H9 (cell line): ENCODE data around the gene PRRC1. TPM values are rescaled to one million over a fixed set of nuclear protein-coding genes. Genes with fewer than 3 reads are reported as not detected.

ENCODE experiments used
- DNase-seq: peaks from one replicate; pipeline ENCODE4 v3.0.0-alpha.2; 2017
- H2AFZ ChIP-seq: one replicate; pipeline ENCODE4 v1.6.1; 2013; ENCODE audit warnings: mild to moderate bottlenecking, low read length, control low read depth, moderate library complexity
- H2AK5ac ChIP-seq: 2 replicates; pipeline ENCODE4 v1.6.1; 2013; ENCODE audit warnings: low read length, control low read depth, mixed read lengths; ENCODE audit not compliant: insufficient read length
- H2BK120ac ChIP-seq: one replicate; pipeline ENCODE4 v1.6.1; 2013; ENCODE audit warnings: low read depth, mild to moderate bottlenecking, low read length, control low read depth, inconsistent platforms; ENCODE audit not compliant: poor library complexity, severe bottlenecking
- H2BK12ac ChIP-seq: 2 replicates; pipeline ENCODE4 v1.6.1; 2013; ENCODE audit warnings: low read length, control low read depth, mixed read lengths, low read depth; ENCODE audit not compliant: insufficient read length
- H2BK15ac ChIP-seq: 2 replicates; pipeline ENCODE4 v1.6.1; 2013; ENCODE audit warnings: low read depth, low read length, control low read depth
- H2BK20ac ChIP-seq: one replicate; pipeline ENCODE4 v1.6.1; 2013; ENCODE audit warnings: low read depth, mild to moderate bottlenecking, low read length, control low read depth, inconsistent platforms; ENCODE audit not compliant: poor library complexity, severe bottlenecking
- H2BK5ac ChIP-seq: 2 replicates; pipeline ENCODE4 v1.6.1; 2013; ENCODE audit warnings: low read length, control low read depth, mixed read lengths; ENCODE audit not compliant: insufficient read length
- H3K14ac ChIP-seq: 2 replicates; pipeline ENCODE4 v1.6.1; 2013; ENCODE audit warnings: low read length, control low read depth; ENCODE audit not compliant: insufficient read depth
- H3K18ac ChIP-seq: 2 replicates; pipeline ENCODE4 v1.6.1; 2013; ENCODE audit warnings: low read depth, mild to moderate bottlenecking, mixed read lengths, low read length, control low read depth; ENCODE audit not compliant: insufficient read length
- H3K23ac ChIP-seq: 2 replicates; pipeline ENCODE4 v1.6.1; 2013; ENCODE audit warnings: low read length, control low read depth, mixed read lengths, low read depth; ENCODE audit not compliant: insufficient read length
- H3K23me2 ChIP-seq: 2 replicates; pipeline ENCODE4 v1.6.1; 2013; ENCODE audit warnings: low read depth, mild to moderate bottlenecking, mixed read lengths, low read length, control low read depth; ENCODE audit not compliant: insufficient read length, poor library complexity, severe bottlenecking
- H3K27ac ChIP-seq: 2 replicates; pipeline ENCODE4 v1.5.1; 2013; ENCODE audit warnings: low read length, control low read depth, mixed read lengths, low read depth; ENCODE audit not compliant: insufficient read length
- H3K27me3 ChIP-seq: 2 replicates; pipeline ENCODE4 v1.6.1; 2013; ENCODE audit warnings: low read length, control low read depth, inconsistent platforms; ENCODE audit not compliant: insufficient read depth
- H3K4ac ChIP-seq: 2 replicates; pipeline ENCODE4 v1.6.1; 2013; ENCODE audit warnings: low read depth, mild to moderate bottlenecking, control low read depth, inconsistent platforms, low read length, moderate library complexity
- H3K4me1 ChIP-seq: 2 replicates; pipeline ENCODE4 v1.6.1; 2013; ENCODE audit warnings: low read length, control low read depth, inconsistent platforms; ENCODE audit not compliant: insufficient read depth
- H3K4me2 ChIP-seq: 2 replicates; pipeline ENCODE4 v1.6.1; 2013; ENCODE audit warnings: low read length, control low read depth, mixed read lengths; ENCODE audit not compliant: insufficient read length, insufficient read depth
- H3K56ac ChIP-seq: 2 replicates; pipeline ENCODE4 v1.6.1; 2013; ENCODE audit warnings: low read depth, mild to moderate bottlenecking, mixed read lengths, low read length, control low read depth; ENCODE audit not compliant: insufficient read length
- H3K79me1 ChIP-seq: 2 replicates; pipeline ENCODE4 v1.6.1; 2013; ENCODE audit warnings: low read depth, mild to moderate bottlenecking, moderate library complexity, low read length, control low read depth, inconsistent platforms; ENCODE audit not compliant: insufficient read depth, poor library complexity, severe bottlenecking
- H3K79me2 ChIP-seq: 2 replicates; pipeline ENCODE4 v1.6.1; 2013; ENCODE audit warnings: low read length, control low read depth, inconsistent platforms; ENCODE audit not compliant: insufficient read depth
- H3K9ac ChIP-seq: 2 replicates; pipeline ENCODE4 v1.6.1; 2013; ENCODE audit warnings: low read length, control low read depth, mixed read lengths; ENCODE audit not compliant: insufficient read length; ENCODE audit errors: extremely low read depth
- H3K9me3 ChIP-seq: one replicate; pipeline ENCODE4 v1.6.1; 2013; ENCODE audit warnings: low read depth, low read length, inconsistent platforms; ENCODE audit not compliant: control insufficient read depth
- H3T11ph ChIP-seq: one replicate; pipeline ENCODE4 v1.6.1; 2013; ENCODE audit warnings: mild to moderate bottlenecking, low read length, control low read depth, inconsistent platforms
- H4K20me1 ChIP-seq: one replicate; pipeline ENCODE4 v1.6.1; 2013; ENCODE audit not compliant: control insufficient read depth, insufficient read length, insufficient read depth
- H4K5ac ChIP-seq: 2 replicates; pipeline ENCODE4 v1.6.1; 2013; ENCODE audit warnings: low read depth, mild to moderate bottlenecking, mixed read lengths, low read length, control low read depth; ENCODE audit not compliant: insufficient read length
- H4K8ac ChIP-seq: replicated peaks from 2 replicates; pipeline ENCODE4 v1.6.1; 2013; ENCODE audit warnings: low read length, control low read depth, mixed read lengths, low read depth; ENCODE audit not compliant: insufficient read length
- H4K91ac ChIP-seq: 2 replicates; pipeline ENCODE4 v1.6.1; 2013; ENCODE audit warnings: low read depth, mild to moderate bottlenecking, moderate library complexity, mixed read lengths, low read length, control low read depth; ENCODE audit not compliant: insufficient read length
- H3K27ac Mint-ChIP-seq, 3 experiments: 2 replicates in 2 of 3; 3 replicates in 1 of 3; pipeline ENCODE4 v1.8.0; 2020 to 2021; ENCODE audit warnings: mixed read lengths in 3 of 3, mild to moderate bottlenecking in 1 of 3, moderate library complexity in 1 of 3
- H3K27me3 Mint-ChIP-seq: 2 replicates; pipeline ENCODE4 v1.8.0; 2021; ENCODE audit warnings: low read depth, mild to moderate bottlenecking, moderate library complexity, mixed read lengths
- H3K36me3 Mint-ChIP-seq, 3 experiments: 2 replicates in 2 of 3; 3 replicates in 1 of 3; pipeline ENCODE4 v1.8.0; 2020 to 2021; ENCODE audit warnings: low read depth in 3 of 3, mixed read lengths in 3 of 3; ENCODE audit not compliant: insufficient read depth in 1 of 3
- H3K4me1 Mint-ChIP-seq, 2 experiments: 2 replicates each; pipeline ENCODE4 v1.8.0; 2020; ENCODE audit warnings: mixed read lengths in 2 of 2
- H3K4me3 Mint-ChIP-seq, 2 experiments: 2 replicates in 1 of 2; 3 replicates in 1 of 2; pipeline ENCODE4 v1.8.0; 2020 to 2021; ENCODE audit warnings: mild to moderate bottlenecking in 2 of 2, mixed read lengths in 2 of 2, moderate library complexity in 1 of 2
- H3K9me3 Mint-ChIP-seq, 2 experiments: 2 replicates in 1 of 2; 3 replicates in 1 of 2; pipeline ENCODE4 v1.8.0; 2020; ENCODE audit warnings: mild to moderate bottlenecking in 2 of 2, mixed read lengths in 2 of 2, moderate library complexity in 1 of 2
- CTCF ChIP-seq: fragments of 200-600 bp; sonication (generic); conservative IDR thresholded peaks from 3 replicates; pipeline ENCODE4 v1.8.0; 2021; ENCODE audit warnings: antibody characterized with exemption, mild to moderate bottlenecking
- WGBS: extraction: QIAGEN DNeasy Blood & Tissue Kit; methylation state at CpG from one replicate; pipeline ENCODE4 v1.1.7; 2013; ENCODE audit warnings: missing lambda C conversion rate, low lambda C conversion rate, mixed read lengths; ENCODE audit not compliant: insufficient read length; ENCODE audit errors: extremely low coverage; 5-methylcytosine and 5-hydroxymethylcytosine counted together
- total RNA-seq: library from RNA; stranded (reverse); gene quantifications from 2 replicates; pipeline ENCODE4 v1.2.1, GENCODE V29; 2021

The PRRC1 gene
- total RNA-seq, 1 experiment from 2014 or later: 70.7 TPM

GRCh38 chr5:127561254-127561653 lies 43.8 kb downstream of the PRRC1 start:
- H3K9ac ChIP-seq: no peak overlapping the region
- no peak overlapping the region for H2BK120ac ChIP-seq
- Mint-ChIP-seq H3K27ac (no peak overlapping the region), H3K4me1 (no peaks in the 10 kb centered on the region), H3K36me3 (peaks cover 0 to 2% (median 0%) of the 10 kb centered on the region in 3 experiments; a peak in 1 of 7 replicates), H3K9me3 (no peaks in the 10 kb centered on the region), H3K4me3 (no peak overlapping the region), H3K27me3 (peaks cover 4% of the 10 kb centered on the region; the same call in 1 of the 2 replicates)
- no peaks in the 10 kb centered on the region for H3K9me3 ChIP-seq
- H3T11ph ChIP-seq: no peak overlapping the region
- no peak overlapping the region for H3K4me2 ChIP-seq
- no peaks in the 10 kb centered on the region for H3K27me3 ChIP-seq
- no peak overlapping the region for H3K23ac ChIP-seq
- H3K18ac ChIP-seq: no peak overlapping the region
- H3K79me1 ChIP-seq: no peaks in the 10 kb centered on the region
- no peak overlapping the region for H2BK12ac ChIP-seq
- no CpG with 5 or more reads among the region's 3 CpGs for WGBS
- H3K4ac ChIP-seq: no peak overlapping the region
- no peaks in the 10 kb centered on the region for H3K79me2 ChIP-seq
- TF ChIP-seq CTCF: no peak
- DNase-seq: no peak
- no peak overlapping the region for H4K5ac ChIP-seq
- H4K8ac ChIP-seq: no peak overlapping the region
- no peak overlapping the region for H3K27ac ChIP-seq
- H2BK5ac ChIP-seq: no peak overlapping the region
- H3K56ac ChIP-seq: no peak overlapping the region
- H2BK20ac ChIP-seq: no peak overlapping the region
- no peak overlapping the region for H2AFZ ChIP-seq
- H2BK15ac ChIP-seq: no peak overlapping the region
- H4K91ac ChIP-seq: no peak overlapping the region
- H3K23me2 ChIP-seq: no peaks in the 10 kb centered on the region
- no peaks in the 10 kb centered on the region for H4K20me1 ChIP-seq
- no peaks in the 10 kb centered on the region for H3K4me1 ChIP-seq
- no peak overlapping the region for H3K14ac ChIP-seq
- no peak overlapping the region for H2AK5ac ChIP-seq
